8988T (cell line): Measurements from ENCODE around the gene IGLL5.
"Not testable (repeated sequence)": the region's sequence is repeated elsewhere in the genome, so short reads cannot be mapped to it uniquely, and the experiment has no call there.

Source experiments
- DNase-seq: peaks from one replicate; pipeline ENCODE4 v3.0.0; 2011

IGLL5 gene

GRCh38 chr22:22916952-22917290, 29.3 kb downstream of the IGLL5 start:
- DNase-seq = no peak

GRCh38 chr22:22917377-22917776, 29.8 kb downstream of the IGLL5 start:
- DNase-seq = no peak

GRCh38 chr22:22918297-22918965, 30.8 kb downstream of the IGLL5 start:
- DNase-seq = no peak

- DNase-seq = no peak
Measured at GRCh38 chr22:22919041-22919440, 31.4 kb downstream of the IGLL5 start.

GRCh38 chr22:22920104-22920654, 32.6 kb downstream of the IGLL5 start:
- DNase-seq = no peak

GRCh38 chr22:22920910-22921550, 33.4 kb downstream of the IGLL5 start:
- DNase-seq = no peak

- no peak for DNase-seq
Measured at GRCh38 chr22:22921575-22921974, 34.0 kb downstream of the IGLL5 start.

GRCh38 chr22:22922092-22922953, 34.7 kb downstream of the IGLL5 start:
- not testable (repeated sequence) for DNase-seq

- no peak for DNase-seq
Measured at GRCh38 chr22:22922954-22923319, 35.3 kb downstream of the IGLL5 start.

- DNase-seq = no peak
Measured at GRCh38 chr22:22923379-22923778, 35.8 kb downstream of the IGLL5 start.

GRCh38 chr22:22923930-22924329, 36.3 kb downstream of the IGLL5 start:
- no peak for DNase-seq

GRCh38 chr22:22924369-22925145, 36.9 kb downstream of the IGLL5 start:
- DNase-seq = no peak

GRCh38 chr22:22925146-22925804, 37.7 kb downstream of the IGLL5 start:
- DNase-seq = no peak

- no peak for DNase-seq
Measured at GRCh38 chr22:22925805-22926369, 38.3 kb downstream of the IGLL5 start.

- no peak for DNase-seq
Measured at GRCh38 chr22:22926370-22927195, 39.0 kb downstream of the IGLL5 start.

GRCh38 chr22:22927196-22927887, 39.7 kb downstream of the IGLL5 start:
- no peak for DNase-seq

GRCh38 chr22:22927888-22928665, 40.5 kb downstream of the IGLL5 start:
- DNase-seq = no peak

- DNase-seq = no peak
Measured at GRCh38 chr22:22928666-22929380, 41.2 kb downstream of the IGLL5 start.
